ENCODE measurements around the gene TOGARAM2.
A peak's percentile ranks its signal among the peaks of the same experiment; 100 is the strongest.

Gene TOGARAM2

GRCh38 chr2:29011418-29012060 lies 30.4 kb downstream of the TOGARAM2 start:
- H3K4me3 ChIP-seq (ENCODE audit: low read depth, low read length) = no peak overlapping the region
- DNase-seq (ENCODE audit: low read depth) = peak; percentile 13
- TF ChIP-seq CTCF (IDR thresholded peaks at IDR 0.05; ENCODE audit: insufficient read depth, low read depth, low read length, missing control alignments) = no peak

GRCh38 chr2:29012211-29012681 lies 31.1 kb downstream of the TOGARAM2 start:
- H3K4me3 ChIP-seq (ENCODE audit: low read depth, low read length) = no peak overlapping the region
- no peak for TF ChIP-seq CTCF (IDR thresholded peaks at IDR 0.05; ENCODE audit: insufficient read depth, low read depth, low read length, missing control alignments)
- peak; percentile 52 for DNase-seq (ENCODE audit: low read depth)

GRCh38 chr2:29013057-29013780 lies 32.1 kb downstream of the TOGARAM2 start:
- no peak for TF ChIP-seq CTCF (IDR thresholded peaks at IDR 0.05; ENCODE audit: insufficient read depth, low read depth, low read length, missing control alignments)
- H3K4me3 ChIP-seq (ENCODE audit: low read depth, low read length) = no peak overlapping the region

GRCh38 chr2:29014331-29014730 lies 33.2 kb downstream of the TOGARAM2 start:
- no peak for DNase-seq (ENCODE audit: low read depth)
- H3K4me3 ChIP-seq (ENCODE audit: low read depth, low read length) = no peak overlapping the region
- TF ChIP-seq CTCF (IDR thresholded peaks at IDR 0.05; ENCODE audit: insufficient read depth, low read depth, low read length, missing control alignments) = no peak

More at GRCh38 chr2:29013057-29013780, 32.1 kb downstream of the TOGARAM2 start:
- no peak for DNase-seq (ENCODE audit: low read depth)

- TF ChIP-seq CTCF (IDR thresholded peaks at IDR 0.05; ENCODE audit: insufficient read depth, low read depth, low read length, missing control alignments) = peak; percentile 19
- H3K4me3 ChIP-seq (ENCODE audit: low read depth, low read length) = no peak overlapping the region
- DNase-seq (ENCODE audit: low read depth) = peak; percentile 49
These were observed 33.8 kb downstream of the TOGARAM2 start for GRCh38 chr2:29014811-29015421.

- no peak for TF ChIP-seq CTCF (IDR thresholded peaks at IDR 0.05; ENCODE audit: insufficient read depth, low read depth, low read length, missing control alignments)
These were observed 34.8 kb downstream of the TOGARAM2 start for GRCh38 chr2:29015701-29016470.

More at GRCh38 chr2:29015701-29016470, 34.8 kb downstream of the TOGARAM2 start:
- no peak overlapping the region for H3K4me3 ChIP-seq (ENCODE audit: low read depth, low read length)
- no peak for DNase-seq (ENCODE audit: low read depth)
